SU-DHL-6 (cell line): ENCODE measurements around the gene FBXW8.

Experiments
- EZH2phosphoT487 ChIP-seq: fragments of 200-600 bp; sonication (generic), shearing (Covaris generic); conservative IDR thresholded peaks from 2 replicates; pipeline ENCODE4 v1.6.1; 2018; ENCODE audit warnings: mild to moderate bottlenecking, antibody characterized with exemption, low read length, moderate library complexity, mixed read lengths
- TF ChIP-seq, protein P1 (sequence below): fragments of 200-600 bp; sonication (generic); IDR thresholded peaks from one replicate; pipeline ENCODE4 v1.5.1; 2017; ENCODE audit warnings: antibody characterized with exemption, mild to moderate bottlenecking, low read length, moderate library complexity; ENCODE audit not compliant: insufficient read depth, poor library complexity, severe bottlenecking

DNA sequence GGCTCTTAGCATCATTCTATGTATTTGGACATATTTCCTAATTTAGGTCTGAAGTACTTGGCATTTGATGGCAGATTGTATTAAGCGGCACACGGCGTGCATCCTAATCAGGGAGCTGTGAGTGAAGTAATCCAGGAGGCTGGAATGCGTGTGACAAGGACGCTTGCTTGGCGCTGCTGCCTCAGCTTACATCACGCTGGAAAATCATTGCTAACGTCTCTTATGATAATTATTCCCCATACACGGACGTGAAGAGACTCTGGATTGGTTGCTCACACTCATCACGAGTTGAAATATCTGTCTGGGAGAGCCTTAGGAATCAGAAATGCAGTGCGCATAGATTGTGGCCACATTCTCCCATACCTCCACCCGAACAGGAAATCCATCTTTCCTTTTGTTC lies 85.3 kb downstream of the FBXW8 start:
- TF ChIP-seq, protein P1, sequence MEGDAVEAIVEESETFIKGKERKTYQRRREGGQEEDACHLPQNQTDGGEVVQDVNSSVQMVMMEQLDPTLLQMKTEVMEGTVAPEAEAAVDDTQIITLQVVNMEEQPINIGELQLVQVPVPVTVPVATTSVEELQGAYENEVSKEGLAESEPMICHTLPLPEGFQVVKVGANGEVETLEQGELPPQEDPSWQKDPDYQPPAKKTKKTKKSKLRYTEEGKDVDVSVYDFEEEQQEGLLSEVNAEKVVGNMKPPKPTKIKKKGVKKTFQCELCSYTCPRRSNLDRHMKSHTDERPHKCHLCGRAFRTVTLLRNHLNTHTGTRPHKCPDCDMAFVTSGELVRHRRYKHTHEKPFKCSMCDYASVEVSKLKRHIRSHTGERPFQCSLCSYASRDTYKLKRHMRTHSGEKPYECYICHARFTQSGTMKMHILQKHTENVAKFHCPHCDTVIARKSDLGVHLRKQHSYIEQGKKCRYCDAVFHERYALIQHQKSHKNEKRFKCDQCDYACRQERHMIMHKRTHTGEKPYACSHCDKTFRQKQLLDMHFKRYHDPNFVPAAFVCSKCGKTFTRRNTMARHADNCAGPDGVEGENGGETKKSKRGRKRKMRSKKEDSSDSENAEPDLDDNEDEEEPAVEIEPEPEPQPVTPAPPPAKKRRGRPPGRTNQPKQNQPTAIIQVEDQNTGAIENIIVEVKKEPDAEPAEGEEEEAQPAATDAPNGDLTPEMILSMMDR: no peak
- no peak for TF ChIP-seq EZH2phosphoT487
